ENCODE results near the gene NR4A1. TPM values are rescaled to one million over a fixed set of nuclear protein-coding genes. Genes with fewer than 3 reads are reported as not detected.
A peak's percentile ranks its signal among the peaks of the same experiment; 100 is the strongest.

NR4A1 gene
- total RNA-seq, 2 donors from 2014 or later = 29.8 to 76.0 TPM

DNA sequence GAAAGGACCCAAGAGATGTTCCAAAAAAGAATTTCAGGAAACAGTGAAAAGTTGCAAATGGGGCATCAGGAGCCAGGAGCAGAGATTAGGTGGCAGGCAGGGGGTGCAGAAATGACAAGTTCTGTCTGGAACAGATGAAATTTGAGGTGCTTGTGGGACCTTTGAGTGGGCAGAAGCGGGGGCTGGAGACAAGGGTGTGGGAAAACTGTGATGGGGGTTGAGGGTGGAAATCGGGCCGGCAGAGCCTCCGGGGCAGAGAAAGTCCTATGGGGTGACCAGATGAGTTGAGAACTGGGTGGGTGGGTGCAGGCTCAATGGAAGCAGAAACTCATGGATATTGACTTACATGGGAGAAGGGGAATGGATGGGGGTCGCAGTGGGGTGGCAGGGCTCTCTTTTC lies 1.6 kb upstream of the NR4A1 start:
- ATAC-seq = no peak
- no peaks in the 10 kb centered on the region for H3K9me3 Mint-ChIP-seq
- H3K27ac Mint-ChIP-seq = peak overlapping the region; percentile 61 to 98
- H3K36me3 Mint-ChIP-seq = peaks cover 6 to 23% of the 10 kb centered on the region in 2 donors
- no peak for DNase-seq (ENCODE audit: low spot score in 2 of 2)

GRCh38 chr12:52050116-52050757 lies 1.0 kb upstream of the NR4A1 start:
- ATAC-seq (no peak), DNase-seq (ENCODE audit: low spot score in 2 of 2) (no peak)
- Mint-ChIP-seq H3K36me3 (peaks cover 6 to 23% of the 10 kb centered on the region in 2 donors), H3K9me3 (no peaks in the 10 kb centered on the region), H3K27ac (peak overlapping the region; percentile 94 to 98)

GRCh38 chr12:52052468-52053186 lies 1.4 kb downstream of the NR4A1 start:
- Mint-ChIP-seq H3K9me3 (no peaks in the 10 kb centered on the region), H3K27ac (peak overlapping the region; percentile 96 to 98), H3K36me3 (peaks cover 6 to 29% of the 10 kb centered on the region in 2 donors)
- no peak for DNase-seq (ENCODE audit: low spot score in 2 of 2)
- no peak for ATAC-seq

- peaks cover 6 to 29% of the 10 kb centered on the region in 2 donors for H3K36me3 Mint-ChIP-seq
Observed at GRCh38 chr12:52053536-52054209, 2.4 kb downstream of the NR4A1 start.

DNA sequence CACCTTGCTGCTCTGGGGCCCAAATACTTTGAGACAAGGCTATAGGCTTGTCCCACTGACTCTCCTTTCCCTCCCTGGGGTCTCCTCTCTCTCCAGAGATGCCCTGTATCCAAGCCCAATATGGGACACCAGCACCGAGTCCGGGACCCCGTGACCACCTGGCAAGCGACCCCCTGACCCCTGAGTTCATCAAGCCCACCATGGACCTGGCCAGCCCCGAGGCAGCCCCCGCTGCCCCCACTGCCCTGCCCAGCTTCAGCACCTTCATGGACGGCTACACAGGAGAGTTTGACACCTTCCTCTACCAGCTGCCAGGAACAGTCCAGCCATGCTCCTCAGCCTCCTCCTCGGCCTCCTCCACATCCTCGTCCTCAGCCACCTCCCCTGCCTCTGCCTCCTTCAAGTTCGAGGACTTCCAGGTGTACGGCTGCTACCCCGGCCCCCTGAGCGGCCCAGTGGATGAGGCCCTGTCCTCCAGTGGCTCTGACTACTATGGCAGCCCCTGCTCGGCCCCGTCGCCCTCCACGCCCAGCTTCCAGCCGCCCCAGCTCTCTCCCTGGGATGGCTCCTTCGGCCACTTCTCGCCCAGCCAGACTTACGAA lies 3.1 kb downstream of the NR4A1 start:
- H3K27ac Mint-ChIP-seq = peak overlapping the region; percentile 14 to 98
- H3K36me3 Mint-ChIP-seq = peaks cover 6 to 29% of the 10 kb centered on the region in 2 donors
- DNase-seq (ENCODE audit: low spot score in 2 of 2) = no peak
- no peak for ATAC-seq
- H3K9me3 Mint-ChIP-seq = no peaks in the 10 kb centered on the region

More at GRCh38 chr12:52053536-52054209, 2.4 kb downstream of the NR4A1 start:
- Mint-ChIP-seq H3K27ac (peak overlapping the region in 1 of 2 donors; percentile 98), H3K9me3 (no peaks in the 10 kb centered on the region)
- ATAC-seq = no peak
- DNase-seq (ENCODE audit: low spot score in 2 of 2) = no peak

- peaks cover 6 to 29% of the 10 kb centered on the region in 2 donors for H3K36me3 Mint-ChIP-seq
- DNase-seq (ENCODE audit: low spot score in 2 of 2) = no peak
- no peaks in the 10 kb centered on the region for H3K9me3 Mint-ChIP-seq
- ATAC-seq = no peak
- peak overlapping the region; percentile 14 to 98 for H3K27ac Mint-ChIP-seq
Observed at GRCh38 chr12:52054833-52055730, 3.8 kb downstream of the NR4A1 start.

DNA sequence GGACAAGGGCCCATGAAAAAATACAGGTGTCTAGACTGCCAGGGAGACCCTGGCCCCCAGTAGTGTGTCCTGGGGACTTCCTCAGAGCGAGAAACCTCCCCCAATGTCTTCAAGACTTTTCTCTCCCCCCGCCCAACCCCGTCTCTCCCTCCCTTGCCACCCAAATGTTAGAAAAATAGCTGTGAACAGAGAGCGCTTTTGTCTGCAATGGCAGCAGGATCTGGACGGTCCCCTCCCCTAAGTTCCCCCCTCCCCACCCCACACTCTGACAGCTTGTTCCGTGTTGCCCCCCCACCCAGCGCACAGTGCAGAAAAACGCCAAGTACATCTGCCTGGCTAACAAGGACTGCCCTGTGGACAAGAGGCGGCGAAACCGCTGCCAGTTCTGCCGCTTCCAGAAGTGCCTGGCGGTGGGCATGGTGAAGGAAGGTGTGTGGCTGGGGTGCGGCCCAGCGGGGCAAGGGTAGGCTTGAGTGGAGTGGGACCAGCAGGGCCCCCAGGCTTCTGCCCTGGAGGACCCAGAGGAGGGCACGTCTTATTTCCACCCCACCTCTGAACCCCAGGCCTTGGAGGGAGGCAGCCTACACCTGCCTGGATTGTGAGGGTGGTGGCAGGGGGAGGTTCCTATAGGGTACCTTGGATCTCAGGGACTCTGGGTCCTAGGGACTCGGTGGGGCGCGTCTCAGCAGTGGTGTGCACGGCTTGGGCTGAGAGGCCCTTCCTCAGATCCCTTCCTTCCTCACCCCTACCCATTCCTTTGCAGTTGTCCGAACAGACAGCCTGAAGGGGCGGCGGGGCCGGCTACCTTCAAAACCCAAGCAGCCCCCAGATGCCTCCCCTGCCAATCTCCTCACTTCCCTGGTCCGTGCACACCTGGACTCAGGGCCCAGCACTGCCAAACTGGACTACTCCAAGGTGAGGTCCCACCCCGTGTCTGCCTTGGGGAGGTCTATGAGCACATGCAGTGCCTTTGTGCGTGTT lies 4.8 kb downstream of the NR4A1 start:
- ATAC-seq = no peak
- no peak for DNase-seq (ENCODE audit: low spot score in 2 of 2)
- Mint-ChIP-seq H3K9me3 (no peaks in the 10 kb centered on the region), H3K27ac (peak overlapping the region in 1 of 2 donors; percentile 62), H3K36me3 (peaks cover 6 to 29% of the 10 kb centered on the region in 2 donors)

- ATAC-seq = no peak
- Mint-ChIP-seq H3K27ac (peak overlapping the region in 1 of 2 donors; percentile 62), H3K36me3 (peaks cover 3 to 19% of the 10 kb centered on the region in 2 donors), H3K9me3 (no peaks in the 10 kb centered on the region)
- no peak for DNase-seq (ENCODE audit: low spot score in 2 of 2)
Observed at GRCh38 chr12:52056801-52057637, 5.8 kb downstream of the NR4A1 start.

GRCh38 chr12:52057638-52058576 lies 6.7 kb downstream of the NR4A1 start:
- Mint-ChIP-seq H3K9me3 (no peaks in the 10 kb centered on the region), H3K36me3 (peaks cover 0 to 10% of the 10 kb centered on the region in 2 donors), H3K27ac (no peak overlapping the region)
- DNase-seq (ENCODE audit: low spot score in 2 of 2) (no peak), ATAC-seq (no peak)

- Mint-ChIP-seq H3K36me3 (peaks cover 0 to 6% of the 10 kb centered on the region in 2 donors), H3K27ac (no peak overlapping the region), H3K9me3 (no peaks in the 10 kb centered on the region)
- DNase-seq (ENCODE audit: low spot score in 2 of 2) (no peak), ATAC-seq (no peak)
Observed at GRCh38 chr12:52058631-52059361, 7.6 kb downstream of the NR4A1 start.

DNA sequence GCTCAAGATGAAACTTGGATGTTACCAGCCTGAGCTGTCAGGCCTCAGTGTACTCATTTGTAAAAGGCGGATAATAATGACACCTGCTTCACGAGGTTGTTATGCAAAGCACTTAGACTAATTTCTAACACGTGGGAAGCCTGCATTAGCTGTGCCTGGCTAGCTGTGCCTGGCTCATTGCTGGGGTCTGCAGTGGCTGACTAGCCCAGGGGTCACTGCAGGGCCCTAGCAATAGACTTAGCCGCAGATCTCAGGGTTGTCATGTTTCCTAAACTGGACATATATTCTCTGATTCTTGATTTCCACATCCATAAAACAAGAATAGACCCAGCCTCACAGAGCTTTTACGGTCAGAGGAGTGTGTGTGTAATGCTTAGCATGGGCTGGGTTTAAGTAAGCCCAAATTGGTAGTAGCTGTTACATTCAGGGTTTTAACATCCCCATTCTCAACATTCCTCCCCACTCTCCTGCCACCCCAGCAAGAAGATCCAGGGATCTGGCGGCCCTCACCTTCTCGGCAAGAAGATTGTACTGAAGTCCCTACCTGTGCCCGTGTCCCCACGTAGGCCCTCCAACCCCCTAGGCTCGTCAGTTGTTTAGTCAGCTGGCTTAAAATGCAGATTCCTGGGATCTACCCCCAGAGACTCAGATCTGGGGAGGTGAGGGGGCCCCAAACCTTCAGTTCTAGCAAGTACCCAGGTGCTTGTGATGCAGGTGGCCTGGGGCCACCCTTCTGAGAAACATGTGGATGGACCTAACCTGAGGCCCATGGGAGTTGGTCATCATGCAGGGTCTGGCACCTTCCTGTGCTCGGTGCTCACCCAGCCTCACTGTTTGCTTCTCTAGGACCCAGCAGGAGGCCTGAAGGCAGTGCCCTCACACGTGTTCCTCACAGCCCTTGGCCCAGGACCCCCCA lies 8.6 kb downstream of the NR4A1 start:
- H3K36me3 Mint-ChIP-seq = peaks cover 0 to 6% of the 10 kb centered on the region in 2 donors
- no peaks in the 10 kb centered on the region for H3K9me3 Mint-ChIP-seq
- peak in 1 of 2 donors; percentile 7 for ATAC-seq
- DNase-seq (ENCODE audit: low spot score in 2 of 2) = no peak
- H3K27ac Mint-ChIP-seq = peak overlapping the region in 1 of 2 donors; percentile 53

All from activated naive CD4-positive, alpha-beta T cell treated with anti-CD3 and anti-CD28 coated beads, Interleukin-2, amount 50 U/mL, for 72 hours (primary cell).